K562 (cell line): ENCODE measurements around the gene CEP295NL. TPM values are rescaled to one million over a fixed set of nuclear protein-coding genes. Genes with fewer than 3 reads are reported as not detected.

Source experiments
- ATAC-seq: fragments of 200-7000 bp; cut with Tn5 transposase; 3 replicates; pipeline ENCODE4 v1.9.1; 2020; ENCODE audit warnings: moderate library complexity
- BruUV-seq: library from RNA; stranded (reverse); fragments of 400-500 nt; replicated peaks from 2 replicates; lab custom pipeline; 2021; lab: Mats Ljungman, UMichigan
- CTCF ChIA-PET: fragments of 300-600 bp; formaldehyde crosslinking; extraction: SDS; loops from one replicate; lab custom pipeline; 2021; ENCODE audit warnings: low intra/inter-chr PET ratio; lab: Yijun Ruan, JAX
- POLR2A ChIA-PET: fragments of 300-600, 350-650 bp; sonication (Branson Sonifier 250); formaldehyde crosslinking; extraction: SDS; loops from one replicate; lab custom pipeline; 2021; ENCODE audit warnings: antibody characterized with exemption, inconsistent platforms; lab: Yijun Ruan, JAX
- DNase-seq, 4 experiments: peaks; one replicate each; pipeline versions ENCODE4 v3.0.0 to v3.0.0-alpha.2; 2011 to 2018; ENCODE audit warnings: low spot score in 3 of 4, mixed read lengths in 3 of 4; ENCODE audit errors: extremely low read depth in 1 of 4
- FAIRE-seq: peaks from 2 replicates; lab custom pipeline; 2011; peaks lifted over from hg19 to GRCh38; lab: Jason Lieb, UNC
- H2AFZ ChIP-seq: 2 replicates; pipeline ENCODE4 v1.6.0; 2011; ENCODE audit warnings: low read depth, low read length, control low read depth, inconsistent platforms
- H3K27ac ChIP-seq: fragments of 200-600 bp; 3 replicates; pipeline ENCODE4 v1.8.0; 2011; ENCODE audit warnings: low read depth, mild to moderate bottlenecking, control low read depth, inconsistent platforms, low read length, moderate library complexity, mixed read lengths; ENCODE audit errors: extremely low read depth
- H3K27me3 ChIP-seq, 2 experiments: fragments of 300-600 bp in 1 of 2; 2 replicates in 1 of 2; 3 replicates in 1 of 2; pipeline versions ENCODE4 v1.6.0 to v1.8.0; 2011; ENCODE audit warnings: inconsistent platforms in 2 of 2, low read length in 2 of 2, mild to moderate bottlenecking in 1 of 2, mixed read lengths in 1 of 2, moderate library complexity in 1 of 2; ENCODE audit not compliant: control insufficient read depth in 2 of 2, insufficient read depth in 2 of 2
- H3K36me3 ChIP-seq: fragments of 300-600 bp; 3 replicates; pipeline ENCODE4 v1.8.0; 2011; ENCODE audit warnings: mild to moderate bottlenecking, low read length, inconsistent platforms; ENCODE audit not compliant: control insufficient read depth, insufficient read depth
- H3K4me1 ChIP-seq, 2 experiments: fragments of 200-600 bp in 1 of 2; replicated peaks in 1 of 2; 2 replicates in 1 of 2; 3 replicates in 1 of 2; pipeline versions ENCODE4 v1.5.1 to v1.8.0; 2011; ENCODE audit warnings: inconsistent platforms in 2 of 2, low read length in 2 of 2, mild to moderate bottlenecking in 1 of 2, mixed read lengths in 1 of 2, moderate library complexity in 1 of 2; ENCODE audit not compliant: control insufficient read depth in 2 of 2, insufficient read depth in 2 of 2
- H3K4me2 ChIP-seq: 2 replicates; pipeline ENCODE4 v1.6.1; 2011; ENCODE audit warnings: low read length, control low read depth, inconsistent platforms, mixed read lengths; ENCODE audit not compliant: insufficient read depth
- H3K4me3 ChIP-seq: fragments of 200-600 bp; sonication (generic), shearing (Covaris generic); 2 replicates; pipeline ENCODE4 v1.5.1; 2016; ENCODE audit warnings: control low read depth, inconsistent platforms
- H3K79me2 ChIP-seq: fragments of 200-600 bp; 3 replicates; pipeline ENCODE4 v1.8.0; 2011; ENCODE audit warnings: low read length, inconsistent platforms; ENCODE audit not compliant: control insufficient read depth, insufficient read depth
- H3K9ac ChIP-seq, 2 experiments: 2 replicates each; pipeline versions ENCODE4 v1.6.0 to v1.6.1; 2011; ENCODE audit warnings: low read depth in 2 of 2, low read length in 2 of 2, control low read depth in 1 of 2, inconsistent platforms in 1 of 2, mild to moderate bottlenecking in 1 of 2, mixed read lengths in 1 of 2; ENCODE audit not compliant: insufficient read depth in 1 of 2
- H3K9me1 ChIP-seq: one replicate; pipeline ENCODE4 v1.6.0; 2011; ENCODE audit warnings: inconsistent platforms, mild to moderate bottlenecking, low read length, moderate library complexity; ENCODE audit not compliant: control insufficient read depth, insufficient read depth
- H3K9me3 ChIP-seq: replicated peaks from 2 replicates; pipeline ENCODE4 v1.5.1; 2011; ENCODE audit warnings: low read depth, low read length, inconsistent platforms; ENCODE audit not compliant: control insufficient read depth, insufficient read depth
- H4K20me1 ChIP-seq: replicated peaks from 2 replicates; pipeline ENCODE4 v1.6.1; 2011; ENCODE audit warnings: low read length, inconsistent platforms, mixed read lengths; ENCODE audit not compliant: control insufficient read depth, insufficient read depth
- ELF4 ChIP-seq: fragments of 450-650 bp; formaldehyde crosslinking; IDR thresholded peaks from 2 replicates; pipeline ENCODE4 v1.4.0; 2022; ENCODE audit warnings: missing genetic modification characterization
- ETV1 ChIP-seq: fragments of 450-650 bp; conservative IDR thresholded peaks from 2 replicates; pipeline ENCODE4 v1.6.1; 2016; ENCODE audit warnings: missing genetic modification characterization, control low read depth, low read depth, missing compliant biosample characterization
- GTF3C2 ChIP-seq: IDR thresholded peaks from 3 replicates; pipeline ENCODE4 v1.6.1; 2011; ENCODE audit warnings: borderline replicate concordance, mild to moderate bottlenecking, moderate library complexity; ENCODE audit not compliant: insufficient read length; ENCODE audit errors: extremely low read depth
- HDAC1 ChIP-seq, 2 experiments: fragments of 450-650 bp; IDR thresholded peaks; 2 replicates each; pipeline ENCODE4 v1.6.1; 2016 to 2017; ENCODE audit warnings: inconsistent platforms in 1 of 2, mild to moderate bottlenecking in 1 of 2, moderate library complexity in 1 of 2
- OTX1 ChIP-seq: fragments of 450-650 bp; formaldehyde crosslinking; IDR thresholded peaks from 2 replicates; pipeline ENCODE4 v1.4.0; 2022; ENCODE audit warnings: mild to moderate bottlenecking
- VEZF1 ChIP-seq: fragments of 200-800 bp; sonication (Bioruptor generic); IDR thresholded peaks from 2 replicates; pipeline ENCODE4 v1.6.1; 2017; ENCODE audit warnings: missing genetic modification characterization, missing compliant biosample characterization
- ZNF239 ChIP-seq: fragments of 250-450 bp; sonication (Bioruptor Pico); IDR thresholded peaks from 2 replicates; pipeline ENCODE4 v1.4.0; 2020; ENCODE audit warnings: mild to moderate bottlenecking
- ZNF512 ChIP-seq: IDR thresholded peaks from 2 replicates; pipeline ENCODE4 v1.6.1; 2016; ENCODE audit warnings: missing genetic modification characterization, missing compliant biosample characterization
- WGBS: fragments of 100-300 bp; shearing (Covaris generic); methylation state at CpG from one replicate; pipeline ENCODE4 v1.1.6; 2016; ENCODE audit warnings: low coverage, mixed read lengths; ENCODE audit not compliant: insufficient coverage; ENCODE audit errors: missing lambda C conversion rate; 5-methylcytosine and 5-hydroxymethylcytosine counted together
- in situ Hi-C: fragments of 300-500 bp; cut with MboI; formaldehyde crosslinking; loops from 4 replicates; pipeline ENCODE4 v1.15.0; 2018; ENCODE audit warnings: inconsistent platforms, mixed read lengths
- intact Hi-C: fragments of 100-400 bp; cut with micrococcal nuclease; formaldehyde crosslinking; loops from 2 replicates; pipeline ENCODE4 v1.14.2; 2022
- polyA plus RNA-seq, 8 experiments: library from polyadenylated mRNA; depleted of rRNA in 4 of 8; stranded (reverse) in 5 of 8; unstranded in 3 of 8; fragments of >200 nt; fragmentation: Nextera tagmentation in 2 of 8; fragmentation: Illumina TruSeq in 1 of 8; extraction: Ambion mirVana in 2 of 8; extraction: Trizol in 1 of 8; gene quantifications; 2 replicates each; pipeline versions ENCODE4 v1.2.1 to v1.2.3, GENCODE V29; 2011 to 2014; ENCODE audit warnings: inconsistent platforms in 1 of 8, missing spikeins in 1 of 8
- total RNA-seq, 7 experiments: library from RNA; depleted of rRNA in 6 of 7; stranded (reverse); fragments of >200 nt in 6 of 7; fragmentation: Illumina TruSeq in 2 of 7; extraction: Trizol in 2 of 7; gene quantifications; 2 replicates each; pipeline versions ENCODE4 v1.2.1 to v1.2.3, GENCODE V29; 2011 to 2021; ENCODE audit warnings: low replicate concordance in 1 of 7
- TF ChIP-seq, protein P1 (sequence below): fragments of 450-650 bp; formaldehyde crosslinking; IDR thresholded peaks from 2 replicates; pipeline ENCODE4 v1.4.0; 2022; ENCODE audit warnings: missing genetic modification characterization
- TF ChIP-seq, protein P2 (sequence below): fragments of 250-450 bp; sonication (Bioruptor Pico); IDR thresholded peaks from 2 replicates; pipeline ENCODE4 v1.4.0; 2020; ENCODE audit warnings: mild to moderate bottlenecking

Gene CEP295NL
- total and polyA plus RNA-seq, 9 of the 15 experiments (the other 6 are each of a cell fraction or from before 2014, with no cell fraction given) = not detected

DNA sequence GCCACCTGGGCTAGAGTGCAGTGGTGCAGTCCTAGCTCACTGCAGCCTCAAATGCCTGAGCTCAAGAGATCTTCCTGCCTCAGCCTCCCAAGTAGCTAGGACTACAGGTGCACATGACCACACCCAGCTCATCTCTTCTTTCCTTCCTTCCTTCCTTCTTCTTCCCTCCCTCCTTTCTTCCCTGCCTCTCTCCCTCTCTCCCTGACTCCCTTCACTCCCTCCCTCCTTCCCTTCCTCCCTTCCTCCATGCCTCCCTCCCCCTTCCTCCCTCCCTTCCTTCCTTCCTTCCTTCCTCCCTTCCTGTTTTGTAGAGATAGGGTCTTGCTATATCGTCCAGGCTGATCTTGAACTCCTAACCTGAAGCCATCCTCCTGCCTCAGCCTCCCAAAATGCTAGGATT is 38.9 kb downstream of the CEP295NL start:
- in situ Hi-C loops (no loop called here), intact Hi-C loops (no loop called here)
- CTCF ChIA-PET = no interaction called here
- Histone ChIP-seq H3K27me3 (peaks cover 14 to 24% of the 10 kb centered on the region in 2 experiments), H3K9me1 (no peaks in the 10 kb centered on the region), H3K9me3 (no peaks in the 10 kb centered on the region), H3K4me2 (no peak overlapping the region), H3K9ac (no peak overlapping the region), H3K4me1 (peaks cover 3 to 15% of the 10 kb centered on the region in 2 experiments; a peak in 3 of 5 replicates), H4K20me1 (no peaks in the 10 kb centered on the region), H3K4me3 (no peak overlapping the region), H2AFZ (no peak overlapping the region), H3K36me3 (no peaks in the 10 kb centered on the region), H3K27ac (no peak overlapping the region), H3K79me2 (no peaks in the 10 kb centered on the region)
- no TSS peak for BruUV-seq
- ATAC-seq (no peak), FAIRE-seq (no peak), DNase-seq (no peak)
- WGBS = 0% methylated on average over 1 of the region's 1 CpG
- POLR2A ChIA-PET = interaction anchor here (0.6 to 1.0 kb wide), 2 partner anchors 9 to 18 kb away, joined by 3 read pairs; no protein-coding TSS in a partner anchor
- TF ChIP-seq ELF4 (CRISPR knock-in tag) = peak; percentile 75; the same call in 1 of the 2 replicates
- TF ChIP-seq VEZF1 (CRISPR knock-in tag) = 0 out of 2 replicates have a peak, but pooled peaks have one; percentile 13
- 0 out of 4 replicates have a peak, but pooled peaks of 1 of the 2 experiments have one; percentile 23 for TF ChIP-seq HDAC1 (IDR thresholded peaks at IDR 0.05)
- TF ChIP-seq, protein P1, sequence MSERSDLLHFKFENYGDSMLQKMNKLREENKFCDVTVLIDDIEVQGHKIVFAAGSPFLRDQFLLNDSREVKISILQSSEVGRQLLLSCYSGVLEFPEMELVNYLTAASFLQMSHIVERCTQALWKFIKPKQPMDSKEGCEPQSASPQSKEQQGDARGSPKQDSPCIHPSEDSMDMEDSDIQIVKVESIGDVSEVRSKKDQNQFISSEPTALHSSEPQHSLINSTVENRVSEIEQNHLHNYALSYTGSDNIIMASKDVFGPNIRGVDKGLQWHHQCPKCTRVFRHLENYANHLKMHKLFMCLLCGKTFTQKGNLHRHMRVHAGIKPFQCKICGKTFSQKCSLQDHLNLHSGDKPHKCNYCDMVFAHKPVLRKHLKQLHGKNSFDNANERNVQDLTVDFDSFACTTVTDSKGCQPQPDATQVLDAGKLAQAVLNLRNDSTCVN (CRISPR knock-in tag) = 0 out of 2 replicates have a peak, but pooled peaks have one; percentile 35
- TF ChIP-seq, protein P2, sequence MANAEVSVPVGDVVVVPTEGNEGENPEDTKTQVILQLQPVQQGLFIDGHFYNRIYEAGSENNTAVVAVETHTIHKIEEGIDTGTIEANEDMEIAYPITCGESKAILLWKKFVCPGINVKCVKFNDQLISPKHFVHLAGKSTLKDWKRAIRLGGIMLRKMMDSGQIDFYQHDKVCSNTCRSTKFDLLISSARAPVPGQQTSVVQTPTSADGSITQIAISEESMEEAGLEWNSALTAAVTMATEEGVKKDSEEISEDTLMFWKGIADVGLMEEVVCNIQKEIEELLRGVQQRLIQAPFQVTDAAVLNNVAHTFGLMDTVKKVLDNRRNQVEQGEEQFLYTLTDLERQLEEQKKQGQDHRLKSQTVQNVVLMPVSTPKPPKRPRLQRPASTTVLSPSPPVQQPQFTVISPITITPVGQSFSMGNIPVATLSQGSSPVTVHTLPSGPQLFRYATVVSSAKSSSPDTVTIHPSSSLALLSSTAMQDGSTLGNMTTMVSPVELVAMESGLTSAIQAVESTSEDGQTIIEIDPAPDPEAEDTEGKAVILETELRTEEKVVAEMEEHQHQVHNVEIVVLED (CRISPR knock-in tag) = no peak
- 0 out of 2 replicates have a peak, but pooled peaks have one; percentile 33 for TF ChIP-seq ZNF512
- peak; percentile 56; the same call in 1 of the 2 replicates for TF ChIP-seq OTX1 (CRISPR knock-in tag)
- no peak for TF ChIP-seq ZNF239 (CRISPR knock-in tag)
- TF ChIP-seq ETV1 (tag) = 0 out of 2 replicates have a peak, but pooled peaks have one; percentile 23
- no peak for TF ChIP-seq GTF3C2
